GM23248 (cell line): ENCODE results near the gene ZNF408. TPM values are rescaled to one million over a fixed set of nuclear protein-coding genes. Genes with fewer than 3 reads are reported as not detected.

ENCODE experiments used
- DNase-seq: peaks from one replicate; pipeline ENCODE4 v3.0.0-alpha.2; 2015
- H2AFZ ChIP-seq: fragments of 200-600 bp; sonication (generic); 2 replicates; pipeline ENCODE4 v1.6.1; 2016; ENCODE audit warnings: antibody characterized with exemption
- H3F3A ChIP-seq: fragments of 200-600 bp; sonication (generic); 2 replicates; pipeline ENCODE4 v1.6.1; 2016; ENCODE audit warnings: mild to moderate bottlenecking, antibody characterized with exemption, mixed run types; ENCODE audit not compliant: insufficient read depth
- H3K27ac ChIP-seq: fragments of 200-600 bp; sonication (generic); 2 replicates; pipeline ENCODE4 v1.5.1; 2016; ENCODE audit warnings: mild to moderate bottlenecking
- H3K27me3 ChIP-seq: fragments of 200-600 bp; sonication (generic); replicated peaks from 2 replicates; pipeline ENCODE4 v1.6.1; 2016; ENCODE audit warnings: mild to moderate bottlenecking; ENCODE audit not compliant: insufficient read depth
- H3K36me3 ChIP-seq: fragments of 200-600 bp; sonication (generic); 2 replicates; pipeline ENCODE4 v1.6.1; 2016; ENCODE audit warnings: low read depth, mild to moderate bottlenecking
- H3K4me1 ChIP-seq: fragments of 200-600 bp; sonication (generic); 2 replicates; pipeline ENCODE4 v1.6.1; 2016; ENCODE audit warnings: mild to moderate bottlenecking; ENCODE audit not compliant: insufficient read depth
- H3K4me2 ChIP-seq: fragments of 200-600 bp; sonication (generic); one replicate; pipeline ENCODE4 v1.6.1; 2016; ENCODE audit warnings: mild to moderate bottlenecking; ENCODE audit not compliant: unreplicated experiment
- H3K4me3 ChIP-seq: fragments of 200-600 bp; sonication (generic); 2 replicates; pipeline ENCODE4 v1.5.1; 2016; ENCODE audit warnings: mild to moderate bottlenecking
- H3K79me2 ChIP-seq: fragments of 200-600 bp; sonication (generic); 2 replicates; pipeline ENCODE4 v1.6.1; 2016; ENCODE audit warnings: mild to moderate bottlenecking; ENCODE audit not compliant: insufficient read depth
- H3K9ac ChIP-seq: fragments of 200-600 bp; sonication (generic); 2 replicates; pipeline ENCODE4 v1.6.1; 2016; ENCODE audit warnings: mild to moderate bottlenecking
- H3K9me2 ChIP-seq: fragments of 200-600 bp; sonication (generic); 2 replicates; pipeline ENCODE4 v1.6.1; 2016; ENCODE audit warnings: mixed run types, mild to moderate bottlenecking, moderate library complexity; ENCODE audit not compliant: insufficient read depth
- H3K9me3 ChIP-seq: fragments of 200-600 bp; sonication (generic); one replicate; pipeline ENCODE4 v1.6.1; 2017; ENCODE audit warnings: low read depth
- H4K20me1 ChIP-seq: fragments of 200-600 bp; sonication (generic); 2 replicates; pipeline ENCODE4 v1.6.0; 2016; ENCODE audit not compliant: insufficient read depth
- EZH2 ChIP-seq: fragments of 200-600 bp; sonication (generic); IDR thresholded peaks from 2 replicates; pipeline ENCODE4 v1.6.1; 2018; ENCODE audit warnings: antibody characterized with exemption, mild to moderate bottlenecking; ENCODE audit not compliant: insufficient read depth, poor library complexity, severe bottlenecking
- EZH2phosphoT487 ChIP-seq: fragments of 200-600 bp; sonication (generic); IDR thresholded peaks from 2 replicates; pipeline ENCODE4 v1.6.1; 2018; ENCODE audit warnings: antibody characterized with exemption, moderate library complexity, mild to moderate bottlenecking, low read depth; ENCODE audit not compliant: insufficient read depth
- WGBS, 2 experiments: methylation state at CpG; one replicate each; pipeline ENCODE4 v1.1.6; 2015 to 2017; ENCODE audit warnings: low lambda C conversion rate in 2 of 2, low coverage in 1 of 2; ENCODE audit errors: missing lambda C conversion rate in 2 of 2; 5-methylcytosine and 5-hydroxymethylcytosine counted together
- in situ Hi-C: fragments of 300-500 bp; cut with MboI; formaldehyde crosslinking; loops from 2 replicates; pipeline ENCODE4 v1.15.0; 2020
- polyA plus RNA-seq: library from polyadenylated mRNA; unstranded; fragments of >200 nt; fragmentation: Nextera tagmentation; extraction: Ambion mirVana; gene quantifications from 2 replicates; pipeline ENCODE4 v1.2.1, GENCODE V29; 2016
- total RNA-seq: library from RNA; depleted of rRNA; stranded (reverse); fragments of >200 nt; shearing (Covaris generic); gene quantifications from 2 replicates; pipeline ENCODE4 v1.2.3, GENCODE V29; 2014

ZNF408 gene
- total and polyA plus RNA-seq, 2 experiments from 2014 or later, result 9.6 to 9.9 TPM

GRCh38 chr11:46726206-46726862 is 25.5 kb downstream of the ZNF408 start:
- Histone ChIP-seq H4K20me1 (no peaks in the 10 kb centered on the region), H3K9me3 (no peaks in the 10 kb centered on the region), H3K4me3 (no peak overlapping the region), H3K36me3 (no peaks in the 10 kb centered on the region), H2AFZ (no peak overlapping the region), H3K4me1 (no peaks in the 10 kb centered on the region), H3K9me2 (no peaks in the 10 kb centered on the region), H3K27ac (no peak overlapping the region), H3K27me3 (no peaks in the 10 kb centered on the region), H3F3A (no peaks in the 10 kb centered on the region), H3K4me2 (no peak overlapping the region), H3K79me2 (no peaks in the 10 kb centered on the region), H3K9ac (no peak overlapping the region)
- 89 to 91% methylated on average over 25 to 26 of the region's 26 CpGs for WGBS, 2 experiments
- in situ Hi-C loops, result no loop called here
- no peak for DNase-seq
- no peak for TF ChIP-seq EZH2
- TF ChIP-seq EZH2phosphoT487, result no peak

GRCh38 chr11:46727952-46728658 is 27.3 kb downstream of the ZNF408 start:
- no peak overlapping the region for H3K9ac ChIP-seq
- no peak for TF ChIP-seq EZH2
- no peak for TF ChIP-seq EZH2phosphoT487
- in situ Hi-C loops, result no loop called here
- H3K4me3 ChIP-seq, result no peak overlapping the region
- H3K27me3 ChIP-seq, result no peaks in the 10 kb centered on the region
- H3K27ac ChIP-seq, result no peak overlapping the region
- no peak overlapping the region for H2AFZ ChIP-seq
- H3K9me2 ChIP-seq, result no peaks in the 10 kb centered on the region
- no peaks in the 10 kb centered on the region for H3K4me1 ChIP-seq
- 78 to 83% methylated on average over 14 to 17 of the region's 17 CpGs for WGBS, 2 experiments
- H3K9me3 ChIP-seq, result no peaks in the 10 kb centered on the region
- H3F3A ChIP-seq, result no peaks in the 10 kb centered on the region
- no peaks in the 10 kb centered on the region for H3K36me3 ChIP-seq
- no peaks in the 10 kb centered on the region for H4K20me1 ChIP-seq
- DNase-seq, result no peak
- no peak overlapping the region for H3K4me2 ChIP-seq
- no peaks in the 10 kb centered on the region for H3K79me2 ChIP-seq

- WGBS, 2 experiments, result 61 to 64% methylated on average over 9 of the region's 9 CpGs
- TF ChIP-seq EZH2phosphoT487 (no peak), EZH2 (no peak)
- in situ Hi-C loops, result no loop called here
- Histone ChIP-seq H3K9ac (no peak overlapping the region), H3K9me2 (no peaks in the 10 kb centered on the region), H3K4me1 (no peaks in the 10 kb centered on the region), H4K20me1 (no peaks in the 10 kb centered on the region), H3F3A (no peaks in the 10 kb centered on the region), H3K9me3 (no peaks in the 10 kb centered on the region), H3K4me3 (no peak overlapping the region), H3K36me3 (no peaks in the 10 kb centered on the region), H3K27me3 (no peaks in the 10 kb centered on the region), H2AFZ (no peak overlapping the region), H3K27ac (no peak overlapping the region), H3K79me2 (no peaks in the 10 kb centered on the region), H3K4me2 (no peak overlapping the region)
- DNase-seq, result no peak
These were observed 27.8 kb downstream of the ZNF408 start for GRCh38 chr11:46728659-46729040.

GRCh38 chr11:46729110-46730027 is 28.5 kb downstream of the ZNF408 start:
- Histone ChIP-seq H3K36me3 (no peaks in the 10 kb centered on the region), H3K9ac (no peak overlapping the region), H3K27me3 (no peaks in the 10 kb centered on the region), H3K9me2 (no peaks in the 10 kb centered on the region), H3F3A (no peaks in the 10 kb centered on the region), H3K4me3 (no peak overlapping the region), H3K9me3 (no peaks in the 10 kb centered on the region), H3K79me2 (no peaks in the 10 kb centered on the region), H3K27ac (no peak overlapping the region), H3K4me1 (no peaks in the 10 kb centered on the region), H2AFZ (no peak overlapping the region), H3K4me2 (no peak overlapping the region), H4K20me1 (no peaks in the 10 kb centered on the region)
- 78 to 83% methylated on average over 24 of the region's 24 CpGs for WGBS, 2 experiments
- in situ Hi-C loops, result no loop called here
- TF ChIP-seq EZH2 (no peak), EZH2phosphoT487 (no peak)
- DNase-seq, result no peak
